Frontal cortex (tissue), 1 donor: Measurements from ENCODE around the gene VPS39. TPM values are rescaled to one million over a fixed set of nuclear protein-coding genes. Genes with fewer than 3 reads are reported as not detected.

Source experiments
- small RNA-seq: library from RNA; depleted of rRNA; stranded (forward); fragments of <200 nt; gene quantifications from one replicate; pipeline ENCODE3, GENCODE V24; 2014
- total RNA-seq: library from RNA; depleted of rRNA; stranded (reverse); fragments of >200 nt; gene quantifications from one replicate; pipeline ENCODE4 v1.2.3, GENCODE V29; 2014

The VPS39 gene
- total RNA-seq, 1 donor from 2014 or later, result 54.2 TPM

Small RNA genes lying within 50 kb of the gene (small RNA-seq; reads per million reads assigned to genes)
- gene MIR627, result 0.15 reads per million

Other genes with a start within 250 kb of the VPS39 start
- gene EHD4, start 235.7 kb downstream of the VPS39 start, total RNA-seq, result 2.0 TPM
- not detected for gene PLA2G4E, start 187.3 kb downstream of the VPS39 start, total RNA-seq
- under 0.01 TPM for gene PLA2G4D, start 113.7 kb downstream of the VPS39 start, total RNA-seq
- gene PLA2G4F, start 51.7 kb downstream of the VPS39 start, total RNA-seq, result not detected
- 7.7 TPM for gene GANC, start 64.9 kb upstream of the VPS39 start, total RNA-seq
- 68.1 TPM for gene TMEM87A, start 65.1 kb upstream of the VPS39 start, total RNA-seq
- 2.0 TPM for gene CAPN3, start 151.2 kb upstream of the VPS39 start, total RNA-seq